ENCODE results near the gene ST8SIA5.

Gene ST8SIA5

DNA sequence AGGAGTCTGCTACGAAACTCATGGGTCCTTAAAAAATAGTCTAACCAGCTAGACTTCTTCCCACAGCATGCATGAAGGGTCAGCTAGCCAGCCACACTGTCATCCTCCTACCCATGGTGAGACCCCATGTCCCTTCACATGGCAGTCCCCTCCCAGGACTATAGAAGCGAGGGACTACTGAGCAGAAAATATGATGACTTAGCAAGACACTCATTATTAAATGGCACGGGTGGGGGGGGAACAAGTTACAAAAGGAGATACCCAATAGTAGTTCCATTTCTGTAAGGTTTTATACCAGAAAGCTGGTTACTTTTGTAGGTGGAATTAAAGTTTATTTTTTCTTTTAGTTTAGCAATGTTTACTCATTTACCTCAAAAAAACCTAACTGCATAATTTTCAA lies 31.5 kb downstream of the ST8SIA5 start:
- H3K4me3 ChIP-seq (ENCODE audit: control insufficient read depth, low read depth, low read length), result no peak overlapping the region
- no peak for DNase-seq (ENCODE audit: low read depth)
- TF ChIP-seq, protein P1, sequence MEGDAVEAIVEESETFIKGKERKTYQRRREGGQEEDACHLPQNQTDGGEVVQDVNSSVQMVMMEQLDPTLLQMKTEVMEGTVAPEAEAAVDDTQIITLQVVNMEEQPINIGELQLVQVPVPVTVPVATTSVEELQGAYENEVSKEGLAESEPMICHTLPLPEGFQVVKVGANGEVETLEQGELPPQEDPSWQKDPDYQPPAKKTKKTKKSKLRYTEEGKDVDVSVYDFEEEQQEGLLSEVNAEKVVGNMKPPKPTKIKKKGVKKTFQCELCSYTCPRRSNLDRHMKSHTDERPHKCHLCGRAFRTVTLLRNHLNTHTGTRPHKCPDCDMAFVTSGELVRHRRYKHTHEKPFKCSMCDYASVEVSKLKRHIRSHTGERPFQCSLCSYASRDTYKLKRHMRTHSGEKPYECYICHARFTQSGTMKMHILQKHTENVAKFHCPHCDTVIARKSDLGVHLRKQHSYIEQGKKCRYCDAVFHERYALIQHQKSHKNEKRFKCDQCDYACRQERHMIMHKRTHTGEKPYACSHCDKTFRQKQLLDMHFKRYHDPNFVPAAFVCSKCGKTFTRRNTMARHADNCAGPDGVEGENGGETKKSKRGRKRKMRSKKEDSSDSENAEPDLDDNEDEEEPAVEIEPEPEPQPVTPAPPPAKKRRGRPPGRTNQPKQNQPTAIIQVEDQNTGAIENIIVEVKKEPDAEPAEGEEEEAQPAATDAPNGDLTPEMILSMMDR (IDR thresholded peaks at IDR 0.05; ENCODE audit: control insufficient read depth, insufficient read depth, low read depth, low read length, missing control alignments), result no peak

DNA sequence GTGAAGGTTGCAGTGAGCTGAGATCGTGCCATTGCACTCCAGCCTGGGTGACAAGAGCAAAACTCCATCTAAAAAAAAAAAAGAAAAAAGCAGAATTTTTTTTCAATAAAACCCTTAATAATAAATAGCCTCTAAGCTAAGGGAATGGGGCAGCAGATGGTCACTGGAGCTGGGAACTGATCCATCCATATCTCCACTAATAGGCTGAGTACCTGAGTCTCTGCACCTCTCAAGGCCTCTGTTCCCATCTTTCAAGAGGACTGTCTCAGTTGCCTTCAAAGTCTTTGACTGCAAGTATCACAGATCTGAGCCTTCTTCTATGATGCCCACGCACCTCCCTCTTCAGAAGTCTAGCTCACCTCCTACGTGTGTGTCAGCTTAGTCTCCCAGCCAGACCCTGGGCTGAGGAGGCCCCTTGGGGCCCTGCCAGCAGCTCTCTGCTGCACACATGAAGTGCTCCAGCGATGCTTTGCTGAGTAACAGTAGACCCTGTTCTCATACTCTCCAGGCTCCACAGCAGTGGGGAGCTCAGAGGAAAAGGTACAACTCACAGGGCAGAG lies 32.9 kb downstream of the ST8SIA5 start:
- no peak overlapping the region for H3K4me3 ChIP-seq (ENCODE audit: control insufficient read depth, low read depth, low read length)
- TF ChIP-seq, protein P1 (IDR thresholded peaks at IDR 0.05; ENCODE audit: control insufficient read depth, insufficient read depth, low read depth, low read length, missing control alignments), result no peak
- no peak for DNase-seq (ENCODE audit: low read depth)

DNA sequence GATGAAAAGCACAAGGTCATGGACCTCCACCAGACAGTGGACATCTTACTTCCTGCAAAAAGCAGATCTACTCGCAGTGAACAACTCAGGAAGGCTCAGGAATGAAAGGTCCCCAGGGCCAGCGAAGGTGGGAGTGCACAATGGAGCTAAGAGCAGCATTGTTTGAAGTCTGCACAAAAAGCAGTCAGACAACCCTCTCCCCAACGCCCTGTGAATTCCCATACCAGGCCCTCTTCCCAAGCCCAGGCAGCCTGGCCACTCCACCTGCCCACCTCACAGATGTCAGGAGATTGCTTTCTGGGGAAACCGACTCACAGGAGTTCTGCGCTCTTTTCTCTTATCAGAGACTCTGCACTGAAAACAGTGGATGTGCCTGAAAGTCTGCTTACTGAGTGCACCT lies 34.8 kb downstream of the ST8SIA5 start:
- TF ChIP-seq, protein P1 (IDR thresholded peaks at IDR 0.05; ENCODE audit: control insufficient read depth, insufficient read depth, low read depth, low read length, missing control alignments), result no peak
- DNase-seq (ENCODE audit: low read depth), result no peak
- no peak overlapping the region for H3K4me3 ChIP-seq (ENCODE audit: control insufficient read depth, low read depth, low read length)

DNA sequence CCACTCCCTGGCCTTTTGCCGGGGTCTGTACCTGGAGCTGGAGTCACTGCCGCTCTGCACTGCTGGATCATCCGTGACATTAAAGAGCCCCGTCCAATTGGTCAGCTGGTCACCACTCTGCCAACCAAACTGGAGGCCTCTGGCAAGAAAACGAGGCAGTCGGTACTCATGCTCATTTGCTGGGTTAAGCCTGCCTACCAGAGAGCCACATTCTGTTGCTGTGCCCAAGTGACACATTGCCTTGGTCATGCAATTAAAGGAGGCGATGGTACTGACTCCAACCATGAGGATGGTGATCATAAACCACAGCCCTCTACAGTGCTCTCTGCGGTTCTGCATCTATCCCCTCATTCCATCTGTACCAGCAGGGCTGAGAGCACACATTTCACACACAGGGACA lies 35.5 kb downstream of the ST8SIA5 start:
- H3K4me3 ChIP-seq (ENCODE audit: control insufficient read depth, low read depth, low read length), result no peak overlapping the region
- no peak for DNase-seq (ENCODE audit: low read depth)
- TF ChIP-seq, protein P1 (IDR thresholded peaks at IDR 0.05; ENCODE audit: control insufficient read depth, insufficient read depth, low read depth, low read length, missing control alignments), result no peak

DNA sequence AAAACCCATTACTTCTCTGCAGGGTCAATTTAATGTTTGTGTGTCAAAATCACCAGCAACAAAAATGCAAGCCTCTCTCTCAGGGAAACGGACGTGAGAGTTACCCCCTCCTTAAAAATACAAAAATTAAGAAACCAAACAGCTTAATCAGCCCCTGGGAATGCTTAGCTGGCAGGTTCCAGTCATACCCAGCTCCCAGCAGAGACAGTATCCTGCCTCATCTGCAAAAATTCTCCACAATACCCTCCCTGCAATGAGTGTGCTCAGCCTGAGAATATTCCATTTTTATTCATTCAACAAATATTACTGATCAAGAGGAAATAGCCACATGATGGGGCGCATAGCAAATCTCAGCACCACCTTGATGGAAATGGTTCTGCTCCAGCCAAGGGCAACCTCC lies 36.3 kb downstream of the ST8SIA5 start:
- TF ChIP-seq, protein P1 (IDR thresholded peaks at IDR 0.05; ENCODE audit: control insufficient read depth, insufficient read depth, low read depth, low read length, missing control alignments), result no peak
- DNase-seq (ENCODE audit: low read depth), result no peak
- no peak overlapping the region for H3K4me3 ChIP-seq (ENCODE audit: control insufficient read depth, low read depth, low read length)

DNA sequence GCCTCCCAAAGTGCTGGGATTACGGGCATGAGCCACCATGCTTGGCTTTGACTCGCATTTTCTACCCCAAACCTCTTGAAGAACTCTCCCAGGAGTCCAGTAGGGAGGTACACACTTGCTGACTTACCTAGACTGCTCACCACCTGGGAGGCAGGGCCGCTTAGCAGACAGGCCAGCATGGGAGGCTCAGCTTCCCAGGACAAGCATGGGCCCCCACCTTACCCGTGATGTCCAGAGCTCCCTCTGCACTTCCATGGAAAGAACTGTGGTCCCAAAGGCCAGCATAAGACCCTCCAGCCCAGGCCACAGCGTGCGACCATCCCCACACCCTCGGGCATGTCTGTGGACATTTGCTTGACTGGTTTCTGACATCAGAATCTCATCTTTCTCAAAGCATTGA lies 36.8 kb downstream of the ST8SIA5 start:
- TF ChIP-seq, protein P1 (IDR thresholded peaks at IDR 0.05; ENCODE audit: control insufficient read depth, insufficient read depth, low read depth, low read length, missing control alignments), result no peak
- no peak overlapping the region for H3K4me3 ChIP-seq (ENCODE audit: control insufficient read depth, low read depth, low read length)
- no peak for DNase-seq (ENCODE audit: low read depth)

DNA sequence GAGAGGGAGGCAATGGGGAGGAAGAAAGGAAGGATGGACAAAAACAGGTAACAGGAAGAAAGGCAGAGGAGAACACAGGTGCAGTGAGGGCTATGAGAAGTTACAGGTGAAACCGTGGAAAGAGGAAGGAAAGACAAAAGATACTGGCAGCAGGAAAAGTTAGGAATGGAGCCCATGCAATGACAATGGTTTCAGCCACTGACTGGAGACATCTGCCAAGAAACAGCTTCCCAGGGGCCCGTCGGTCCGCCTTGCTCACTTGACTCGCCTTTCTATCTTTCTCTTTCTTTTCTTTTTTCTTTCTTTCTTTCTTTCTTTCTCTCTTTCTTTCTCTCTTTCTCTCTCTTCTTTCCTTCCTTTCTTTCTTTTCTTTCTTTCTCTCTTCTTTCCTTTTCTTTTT lies 37.5 kb downstream of the ST8SIA5 start:
- no peak for DNase-seq (ENCODE audit: low read depth)
- H3K4me3 ChIP-seq (ENCODE audit: control insufficient read depth, low read depth, low read length), result no peak overlapping the region

More for the DNA sequence above, 37.5 kb downstream of the ST8SIA5 start:
- TF ChIP-seq, protein P1 (IDR thresholded peaks at IDR 0.05; ENCODE audit: control insufficient read depth, insufficient read depth, low read depth, low read length, missing control alignments), result no peak
